Esophagus mucosa (tissue), 1 donor: ENCODE measurements around the gene ATP6V1A. TPM values are rescaled to one million over a fixed set of nuclear protein-coding genes. Genes with fewer than 3 reads are reported as not detected.
A peak's percentile ranks its signal among the peaks of the same experiment; 100 is the strongest.

Experiments used
- ATAC-seq: fragments of 200-7000 bp; cut with Tn5 transposase; one replicate; pipeline ENCODE4 v1.9.1; 2020
- total RNA-seq: library from RNA; stranded (reverse); gene quantifications from one replicate; pipeline ENCODE4 v1.2.4, GENCODE V29; 2023
- donor health status: DM: yes; HTN: yes; CAD: no.

The ATP6V1A gene
- total RNA-seq, 1 donor from 2014 or later: 59.5 TPM

- no peak for ATAC-seq
Measured at GRCh38 chr3:113747283-113748046, 630 bp downstream of the ATP6V1A start.

- ATAC-seq: no peak
Measured at GRCh38 chr3:113751141-113751540, 4.3 kb downstream of the ATP6V1A start.

- ATAC-seq: no peak
Measured at GRCh38 chr3:113753376-113753985, 6.6 kb downstream of the ATP6V1A start.

GRCh38 chr3:113754494-113755159 is 7.8 kb downstream of the ATP6V1A start:
- ATAC-seq: no peak

GRCh38 chr3:113758389-113759024 is 11.7 kb downstream of the ATP6V1A start:
- ATAC-seq: no peak

DNA sequence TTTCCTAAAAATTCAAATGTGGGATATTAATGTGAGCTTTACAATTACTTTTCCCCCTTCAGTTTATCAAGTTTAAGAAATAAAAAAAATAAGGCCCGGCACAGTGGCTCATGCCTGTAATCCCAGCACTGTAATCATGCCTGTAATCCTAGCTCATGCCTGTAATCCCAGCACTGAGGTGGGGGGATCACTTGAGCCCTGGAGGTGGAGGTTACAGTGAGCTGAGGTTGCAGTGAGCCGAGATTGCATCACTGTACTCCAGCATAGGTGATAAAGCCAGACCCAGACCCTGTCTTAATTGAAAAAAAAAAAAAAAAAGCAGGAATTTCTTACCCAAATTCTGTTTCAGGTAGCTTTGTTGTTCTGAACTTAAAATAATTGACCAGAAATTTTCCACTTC is 17.9 kb downstream of the ATP6V1A start:
- no peak for ATAC-seq

- ATAC-seq: peak; percentile 69
Measured at GRCh38 chr3:113769551-113769950, 22.7 kb downstream of the ATP6V1A start.

GRCh38 chr3:113771993-113772392 is 25.2 kb downstream of the ATP6V1A start:
- no peak for ATAC-seq

DNA sequence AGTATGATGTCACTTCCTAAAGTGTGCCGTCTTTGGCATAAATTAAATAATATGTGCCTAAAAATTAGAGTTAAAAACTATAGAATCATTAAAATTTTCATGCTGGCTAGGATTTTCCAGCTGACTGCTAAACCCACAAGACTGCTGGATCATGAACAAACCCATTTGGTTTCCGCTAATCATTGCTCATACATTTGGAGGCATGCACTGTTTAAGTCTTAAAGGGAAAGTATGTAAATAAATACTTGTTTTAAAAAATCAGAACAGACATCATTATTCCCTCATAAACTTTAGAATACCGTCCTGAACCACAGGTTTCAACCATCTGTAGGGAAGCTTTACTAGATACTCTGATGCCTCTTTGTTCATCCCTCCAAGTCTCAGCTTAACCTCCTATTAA is 26.5 kb downstream of the ATP6V1A start:
- ATAC-seq: no peak

DNA sequence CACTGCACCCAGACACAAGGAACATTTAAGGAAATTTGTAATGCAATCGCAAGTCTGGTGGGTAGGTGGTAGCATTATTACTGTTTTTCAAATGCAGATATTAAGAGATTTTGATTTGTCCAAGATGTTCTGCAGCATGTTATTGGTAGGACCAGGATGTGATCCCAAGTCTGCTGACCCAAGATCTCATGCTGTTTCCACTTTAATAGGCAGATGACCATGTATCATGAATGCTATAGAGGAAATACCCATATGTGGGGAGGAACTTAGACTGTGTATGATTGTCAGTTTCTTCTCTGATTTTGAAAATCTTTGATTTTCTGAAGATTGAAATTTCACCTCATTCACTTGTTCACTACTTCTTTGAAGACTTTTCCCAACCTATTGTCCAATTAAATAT is 28.7 kb downstream of the ATP6V1A start:
- no peak for ATAC-seq

GRCh38 chr3:113776564-113776963 is 29.7 kb downstream of the ATP6V1A start:
- ATAC-seq: no peak

GRCh38 chr3:113783463-113783862 is 36.6 kb downstream of the ATP6V1A start:
- ATAC-seq: no peak

DNA sequence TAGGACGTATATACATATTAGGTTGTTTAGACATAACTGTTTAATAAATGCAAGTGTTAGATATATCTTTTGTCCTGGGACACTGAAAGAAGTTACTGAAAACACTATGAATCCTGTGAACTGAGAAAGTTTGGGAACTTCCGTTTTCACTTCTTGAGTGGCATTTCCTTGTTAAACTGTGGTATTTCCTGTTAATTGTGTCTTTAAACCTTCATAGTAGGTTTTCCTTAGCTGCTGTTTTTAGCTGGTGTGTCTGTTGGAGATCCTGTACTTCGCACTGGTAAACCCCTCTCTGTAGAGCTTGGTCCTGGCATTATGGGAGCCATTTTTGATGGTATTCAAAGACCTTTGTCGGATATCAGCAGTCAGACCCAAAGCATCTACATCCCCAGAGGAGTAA is 37.1 kb downstream of the ATP6V1A start:
- ATAC-seq: no peak

GRCh38 chr3:113791381-113791780 is 44.5 kb downstream of the ATP6V1A start:
- no peak for ATAC-seq

- no peak for ATAC-seq
Measured at GRCh38 chr3:113794526-113794925, 47.7 kb downstream of the ATP6V1A start.

DNA sequence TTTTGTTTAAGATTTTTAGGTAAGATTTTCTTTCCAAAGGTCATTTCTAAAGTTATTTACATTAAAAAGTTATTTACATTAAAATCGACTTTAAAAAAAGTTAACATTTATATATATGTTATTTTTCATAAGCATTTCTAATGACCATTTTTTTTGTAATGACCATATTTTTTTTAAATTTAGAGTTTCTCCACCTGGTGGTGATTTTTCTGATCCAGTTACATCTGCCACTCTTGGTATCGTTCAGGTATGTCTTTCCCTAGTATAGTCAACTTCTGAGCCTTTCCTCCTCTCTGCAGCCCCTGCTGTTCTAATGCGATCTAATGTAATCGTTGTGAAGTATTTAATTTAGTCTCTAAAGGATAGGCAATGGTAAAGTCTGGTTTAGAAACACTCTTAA is 48.9 kb downstream of the ATP6V1A start:
- no peak for ATAC-seq

- no peak for ATAC-seq
Measured at GRCh38 chr3:113802795-113803455, 56.1 kb downstream of the ATP6V1A start.

- no peak for ATAC-seq
Measured at GRCh38 chr3:113804661-113805060, 57.8 kb downstream of the ATP6V1A start.

GRCh38 chr3:113805249-113805648 is 58.4 kb downstream of the ATP6V1A start:
- no peak for ATAC-seq

- no peak for ATAC-seq
Measured at GRCh38 chr3:113812854-113813253, 66.0 kb downstream of the ATP6V1A start.

GRCh38 chr3:113819866-113820265 is 73.0 kb downstream of the ATP6V1A start:
- no peak for ATAC-seq

DNA sequence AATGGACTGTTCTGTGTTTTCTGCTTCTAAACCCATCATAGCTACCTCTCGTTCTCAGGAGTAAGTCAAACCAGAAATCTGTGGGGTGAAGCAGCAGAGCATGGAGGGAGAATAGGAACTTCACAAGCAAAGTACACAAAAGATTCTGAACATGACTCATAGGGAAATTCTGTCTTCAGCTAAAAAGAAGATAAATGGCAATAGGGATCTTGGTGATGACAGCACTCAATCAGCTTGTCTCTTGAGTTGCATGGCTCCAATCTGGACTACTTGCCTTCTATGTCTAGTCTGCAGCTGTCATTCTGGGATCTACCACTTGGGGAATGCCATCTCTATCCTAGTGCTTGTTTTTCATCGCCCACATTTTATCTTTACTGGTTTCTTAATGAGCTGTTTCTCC is 78.3 kb downstream of the ATP6V1A start:
- ATAC-seq: peak; percentile 39

DNA sequence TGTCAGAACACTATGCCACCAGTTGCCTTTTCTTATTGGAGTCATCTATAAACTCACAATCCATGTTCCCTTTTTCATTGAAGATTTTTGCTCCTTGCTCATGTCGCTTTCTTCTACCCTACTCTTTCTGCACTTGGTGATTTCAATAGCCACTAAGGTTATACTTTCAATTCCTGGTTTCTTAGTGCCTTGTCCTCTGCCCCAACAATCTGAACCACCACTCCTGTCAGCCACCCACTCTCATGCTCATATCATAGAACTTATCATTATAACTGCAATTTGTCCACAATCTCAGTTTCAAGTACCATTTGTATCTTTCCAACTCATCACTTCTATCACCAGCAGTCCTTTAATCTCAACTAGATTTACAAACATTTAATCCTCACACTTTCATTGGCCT is 81.8 kb downstream of the ATP6V1A start:
- ATAC-seq: no peak
